K562 (cell line): ENCODE measurements around the gene GALNT7. TPM values are rescaled to one million over a fixed set of nuclear protein-coding genes. Genes with fewer than 3 reads are reported as not detected.
A peak's percentile ranks its signal among the peaks of the same experiment; 100 is the strongest.

ENCODE experiments used
- GATAD2B ChIP-seq: fragments of 450-650 bp; IDR thresholded peaks from 2 replicates; pipeline ENCODE4 v1.6.1; 2017; ENCODE audit warnings: mild to moderate bottlenecking, borderline replicate concordance
- KAT7 ChIP-seq: sonication (generic); formaldehyde crosslinking; IDR thresholded peaks from 2 replicates; pipeline ENCODE4 v1.8.0; 2022; ENCODE audit warnings: missing genetic modification reagents, mild to moderate bottlenecking, borderline replicate concordance
- LEF1 ChIP-seq: fragments of 450-650 bp; IDR thresholded peaks from 2 replicates; pipeline ENCODE4 v1.6.1; 2016; ENCODE audit warnings: mild to moderate bottlenecking
- NFE2L1 ChIP-seq: fragments of 450-650 bp; IDR thresholded peaks from 2 replicates; pipeline ENCODE4 v1.6.1; 2016; ENCODE audit warnings: missing genetic modification characterization, low read depth, mild to moderate bottlenecking, missing compliant biosample characterization, moderate library complexity, borderline replicate concordance
- STAT5A ChIP-seq: IDR thresholded peaks from 2 replicates; pipeline ENCODE4 v1.6.1; 2012; ENCODE audit warnings: low read length, inconsistent platforms, borderline replicate concordance
- ZNF347 ChIP-seq: fragments of 450-650 bp; formaldehyde crosslinking; IDR thresholded peaks from 2 replicates; pipeline ENCODE4 v1.4.0; 2020; ENCODE audit warnings: low read depth, mild to moderate bottlenecking, moderate library complexity
- polyA plus RNA-seq, 8 experiments: library from polyadenylated mRNA; depleted of rRNA in 4 of 8; stranded (reverse) in 5 of 8; unstranded in 3 of 8; fragments of >200 nt; fragmentation: Nextera tagmentation in 2 of 8; fragmentation: Illumina TruSeq in 1 of 8; extraction: Ambion mirVana in 2 of 8; extraction: Trizol in 1 of 8; gene quantifications; 2 replicates each; pipeline versions ENCODE4 v1.2.1 to v1.2.3, GENCODE V29; 2011 to 2014; ENCODE audit warnings: inconsistent platforms in 1 of 8, missing spikeins in 1 of 8
- total RNA-seq, 7 experiments: library from RNA; depleted of rRNA in 6 of 7; stranded (reverse); fragments of >200 nt in 6 of 7; fragmentation: Illumina TruSeq in 2 of 7; extraction: Trizol in 2 of 7; gene quantifications; 2 replicates each; pipeline versions ENCODE4 v1.2.1 to v1.2.3, GENCODE V29; 2011 to 2021; ENCODE audit warnings: low replicate concordance in 1 of 7
- TF ChIP-seq, protein P1 (sequence below): fragments of 450-650 bp; IDR thresholded peaks from 2 replicates; pipeline ENCODE4 v1.6.1; 2016; ENCODE audit warnings: mild to moderate bottlenecking, moderate library complexity
- TF ChIP-seq, protein P2 (sequence below), 2 experiments: fragments of 450-650 bp; IDR thresholded peaks; 2 replicates each; pipeline ENCODE4 v1.6.1; 2018; ENCODE audit warnings: mild to moderate bottlenecking in 2 of 2, low read depth in 1 of 2; ENCODE audit not compliant: partially characterized antibody in 2 of 2
- TF ChIP-seq, protein P3 (sequence below): fragments of 250-450 bp; sonication (Bioruptor Pico); IDR thresholded peaks from 2 replicates; pipeline ENCODE4 v1.8.0; 2021; ENCODE audit warnings: mild to moderate bottlenecking, moderate library complexity

Gene GALNT7
- total and polyA plus RNA-seq, 9 of the 15 experiments (the other 6 are each of a cell fraction or from before 2014, with no cell fraction given), result 16.7 to 38.7 (median 31.1) TPM

DNA sequence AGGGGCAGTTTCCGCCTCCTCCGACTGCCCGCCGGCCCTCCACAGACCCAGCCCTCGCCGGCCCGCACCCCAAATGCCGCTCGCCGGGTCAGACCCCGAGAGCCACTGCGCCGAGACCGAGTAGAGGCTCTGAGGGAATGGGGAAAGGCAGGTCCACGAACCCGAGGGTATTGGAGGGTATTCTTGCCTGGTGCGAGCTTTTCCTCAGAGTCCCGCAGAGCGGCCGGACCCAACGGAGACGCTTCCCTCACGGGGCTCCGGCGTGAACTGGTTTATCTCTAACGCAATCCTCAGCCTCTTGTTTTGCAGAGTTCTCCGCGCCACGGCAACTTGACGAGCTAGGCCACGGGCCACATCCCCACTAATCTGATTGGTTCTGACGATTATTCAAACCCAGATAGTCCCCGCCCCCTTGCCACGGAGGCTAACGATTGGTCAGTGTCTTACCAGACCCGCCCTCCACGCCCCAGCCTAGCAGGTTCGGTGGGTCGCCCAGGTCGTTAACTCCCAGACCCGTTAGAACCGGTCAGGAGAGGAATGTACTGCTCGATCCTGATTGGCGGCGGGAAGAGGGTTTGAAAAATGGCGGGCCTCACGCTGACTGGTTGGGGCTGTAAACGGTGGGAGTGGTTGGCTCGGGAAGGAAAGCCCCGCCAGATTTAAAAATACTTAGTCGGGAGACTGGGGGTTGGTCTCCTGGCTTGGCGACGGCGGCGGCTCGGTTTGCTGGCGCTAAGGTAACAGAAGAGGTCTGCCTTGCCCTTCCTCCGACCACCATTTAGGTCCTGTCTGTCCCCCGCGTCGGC, 165.7 kb downstream of the GALNT7 start, which contains the start of gene HMGB2 (continued):
- TF ChIP-seq, protein P1, sequence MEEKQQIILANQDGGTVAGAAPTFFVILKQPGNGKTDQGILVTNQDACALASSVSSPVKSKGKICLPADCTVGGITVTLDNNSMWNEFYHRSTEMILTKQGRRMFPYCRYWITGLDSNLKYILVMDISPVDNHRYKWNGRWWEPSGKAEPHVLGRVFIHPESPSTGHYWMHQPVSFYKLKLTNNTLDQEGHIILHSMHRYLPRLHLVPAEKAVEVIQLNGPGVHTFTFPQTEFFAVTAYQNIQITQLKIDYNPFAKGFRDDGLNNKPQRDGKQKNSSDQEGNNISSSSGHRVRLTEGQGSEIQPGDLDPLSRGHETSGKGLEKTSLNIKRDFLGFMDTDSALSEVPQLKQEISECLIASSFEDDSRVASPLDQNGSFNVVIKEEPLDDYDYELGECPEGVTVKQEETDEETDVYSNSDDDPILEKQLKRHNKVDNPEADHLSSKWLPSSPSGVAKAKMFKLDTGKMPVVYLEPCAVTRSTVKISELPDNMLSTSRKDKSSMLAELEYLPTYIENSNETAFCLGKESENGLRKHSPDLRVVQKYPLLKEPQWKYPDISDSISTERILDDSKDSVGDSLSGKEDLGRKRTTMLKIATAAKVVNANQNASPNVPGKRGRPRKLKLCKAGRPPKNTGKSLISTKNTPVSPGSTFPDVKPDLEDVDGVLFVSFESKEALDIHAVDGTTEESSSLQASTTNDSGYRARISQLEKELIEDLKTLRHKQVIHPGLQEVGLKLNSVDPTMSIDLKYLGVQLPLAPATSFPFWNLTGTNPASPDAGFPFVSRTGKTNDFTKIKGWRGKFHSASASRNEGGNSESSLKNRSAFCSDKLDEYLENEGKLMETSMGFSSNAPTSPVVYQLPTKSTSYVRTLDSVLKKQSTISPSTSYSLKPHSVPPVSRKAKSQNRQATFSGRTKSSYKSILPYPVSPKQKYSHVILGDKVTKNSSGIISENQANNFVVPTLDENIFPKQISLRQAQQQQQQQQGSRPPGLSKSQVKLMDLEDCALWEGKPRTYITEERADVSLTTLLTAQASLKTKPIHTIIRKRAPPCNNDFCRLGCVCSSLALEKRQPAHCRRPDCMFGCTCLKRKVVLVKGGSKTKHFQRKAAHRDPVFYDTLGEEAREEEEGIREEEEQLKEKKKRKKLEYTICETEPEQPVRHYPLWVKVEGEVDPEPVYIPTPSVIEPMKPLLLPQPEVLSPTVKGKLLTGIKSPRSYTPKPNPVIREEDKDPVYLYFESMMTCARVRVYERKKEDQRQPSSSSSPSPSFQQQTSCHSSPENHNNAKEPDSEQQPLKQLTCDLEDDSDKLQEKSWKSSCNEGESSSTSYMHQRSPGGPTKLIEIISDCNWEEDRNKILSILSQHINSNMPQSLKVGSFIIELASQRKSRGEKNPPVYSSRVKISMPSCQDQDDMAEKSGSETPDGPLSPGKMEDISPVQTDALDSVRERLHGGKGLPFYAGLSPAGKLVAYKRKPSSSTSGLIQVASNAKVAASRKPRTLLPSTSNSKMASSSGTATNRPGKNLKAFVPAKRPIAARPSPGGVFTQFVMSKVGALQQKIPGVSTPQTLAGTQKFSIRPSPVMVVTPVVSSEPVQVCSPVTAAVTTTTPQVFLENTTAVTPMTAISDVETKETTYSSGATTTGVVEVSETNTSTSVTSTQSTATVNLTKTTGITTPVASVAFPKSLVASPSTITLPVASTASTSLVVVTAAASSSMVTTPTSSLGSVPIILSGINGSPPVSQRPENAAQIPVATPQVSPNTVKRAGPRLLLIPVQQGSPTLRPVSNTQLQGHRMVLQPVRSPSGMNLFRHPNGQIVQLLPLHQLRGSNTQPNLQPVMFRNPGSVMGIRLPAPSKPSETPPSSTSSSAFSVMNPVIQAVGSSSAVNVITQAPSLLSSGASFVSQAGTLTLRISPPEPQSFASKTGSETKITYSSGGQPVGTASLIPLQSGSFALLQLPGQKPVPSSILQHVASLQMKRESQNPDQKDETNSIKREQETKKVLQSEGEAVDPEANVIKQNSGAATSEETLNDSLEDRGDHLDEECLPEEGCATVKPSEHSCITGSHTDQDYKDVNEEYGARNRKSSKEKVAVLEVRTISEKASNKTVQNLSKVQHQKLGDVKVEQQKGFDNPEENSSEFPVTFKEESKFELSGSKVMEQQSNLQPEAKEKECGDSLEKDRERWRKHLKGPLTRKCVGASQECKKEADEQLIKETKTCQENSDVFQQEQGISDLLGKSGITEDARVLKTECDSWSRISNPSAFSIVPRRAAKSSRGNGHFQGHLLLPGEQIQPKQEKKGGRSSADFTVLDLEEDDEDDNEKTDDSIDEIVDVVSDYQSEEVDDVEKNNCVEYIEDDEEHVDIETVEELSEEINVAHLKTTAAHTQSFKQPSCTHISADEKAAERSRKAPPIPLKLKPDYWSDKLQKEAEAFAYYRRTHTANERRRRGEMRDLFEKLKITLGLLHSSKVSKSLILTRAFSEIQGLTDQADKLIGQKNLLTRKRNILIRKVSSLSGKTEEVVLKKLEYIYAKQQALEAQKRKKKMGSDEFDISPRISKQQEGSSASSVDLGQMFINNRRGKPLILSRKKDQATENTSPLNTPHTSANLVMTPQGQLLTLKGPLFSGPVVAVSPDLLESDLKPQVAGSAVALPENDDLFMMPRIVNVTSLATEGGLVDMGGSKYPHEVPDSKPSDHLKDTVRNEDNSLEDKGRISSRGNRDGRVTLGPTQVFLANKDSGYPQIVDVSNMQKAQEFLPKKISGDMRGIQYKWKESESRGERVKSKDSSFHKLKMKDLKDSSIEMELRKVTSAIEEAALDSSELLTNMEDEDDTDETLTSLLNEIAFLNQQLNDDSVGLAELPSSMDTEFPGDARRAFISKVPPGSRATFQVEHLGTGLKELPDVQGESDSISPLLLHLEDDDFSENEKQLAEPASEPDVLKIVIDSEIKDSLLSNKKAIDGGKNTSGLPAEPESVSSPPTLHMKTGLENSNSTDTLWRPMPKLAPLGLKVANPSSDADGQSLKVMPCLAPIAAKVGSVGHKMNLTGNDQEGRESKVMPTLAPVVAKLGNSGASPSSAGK, result no peak; the same call in 1 of the 2 replicates
- TF ChIP-seq LEF1 (peak; percentile 71), ZNF347 (CRISPR knock-in tag) (no peak), STAT5A (peak; percentile 12; the same call in 1 of the 2 replicates), NFE2L1 (tag) (no peak), GATAD2B (peak; percentile 97), KAT7 (CRISPR knock-in tag) (no peak)
- TF ChIP-seq, protein P2, sequence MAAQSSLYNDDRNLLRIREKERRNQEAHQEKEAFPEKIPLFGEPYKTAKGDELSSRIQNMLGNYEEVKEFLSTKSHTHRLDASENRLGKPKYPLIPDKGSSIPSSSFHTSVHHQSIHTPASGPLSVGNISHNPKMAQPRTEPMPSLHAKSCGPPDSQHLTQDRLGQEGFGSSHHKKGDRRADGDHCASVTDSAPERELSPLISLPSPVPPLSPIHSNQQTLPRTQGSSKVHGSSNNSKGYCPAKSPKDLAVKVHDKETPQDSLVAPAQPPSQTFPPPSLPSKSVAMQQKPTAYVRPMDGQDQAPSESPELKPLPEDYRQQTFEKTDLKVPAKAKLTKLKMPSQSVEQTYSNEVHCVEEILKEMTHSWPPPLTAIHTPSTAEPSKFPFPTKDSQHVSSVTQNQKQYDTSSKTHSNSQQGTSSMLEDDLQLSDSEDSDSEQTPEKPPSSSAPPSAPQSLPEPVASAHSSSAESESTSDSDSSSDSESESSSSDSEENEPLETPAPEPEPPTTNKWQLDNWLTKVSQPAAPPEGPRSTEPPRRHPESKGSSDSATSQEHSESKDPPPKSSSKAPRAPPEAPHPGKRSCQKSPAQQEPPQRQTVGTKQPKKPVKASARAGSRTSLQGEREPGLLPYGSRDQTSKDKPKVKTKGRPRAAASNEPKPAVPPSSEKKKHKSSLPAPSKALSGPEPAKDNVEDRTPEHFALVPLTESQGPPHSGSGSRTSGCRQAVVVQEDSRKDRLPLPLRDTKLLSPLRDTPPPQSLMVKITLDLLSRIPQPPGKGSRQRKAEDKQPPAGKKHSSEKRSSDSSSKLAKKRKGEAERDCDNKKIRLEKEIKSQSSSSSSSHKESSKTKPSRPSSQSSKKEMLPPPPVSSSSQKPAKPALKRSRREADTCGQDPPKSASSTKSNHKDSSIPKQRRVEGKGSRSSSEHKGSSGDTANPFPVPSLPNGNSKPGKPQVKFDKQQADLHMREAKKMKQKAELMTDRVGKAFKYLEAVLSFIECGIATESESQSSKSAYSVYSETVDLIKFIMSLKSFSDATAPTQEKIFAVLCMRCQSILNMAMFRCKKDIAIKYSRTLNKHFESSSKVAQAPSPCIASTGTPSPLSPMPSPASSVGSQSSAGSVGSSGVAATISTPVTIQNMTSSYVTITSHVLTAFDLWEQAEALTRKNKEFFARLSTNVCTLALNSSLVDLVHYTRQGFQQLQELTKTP (IDR thresholded peaks at IDR 0.05; ENCODE audit: low read depth in 1 of 2, partially characterized antibody in 2 of 2), result peak; percentile 56 to 83
- TF ChIP-seq, protein P3, sequence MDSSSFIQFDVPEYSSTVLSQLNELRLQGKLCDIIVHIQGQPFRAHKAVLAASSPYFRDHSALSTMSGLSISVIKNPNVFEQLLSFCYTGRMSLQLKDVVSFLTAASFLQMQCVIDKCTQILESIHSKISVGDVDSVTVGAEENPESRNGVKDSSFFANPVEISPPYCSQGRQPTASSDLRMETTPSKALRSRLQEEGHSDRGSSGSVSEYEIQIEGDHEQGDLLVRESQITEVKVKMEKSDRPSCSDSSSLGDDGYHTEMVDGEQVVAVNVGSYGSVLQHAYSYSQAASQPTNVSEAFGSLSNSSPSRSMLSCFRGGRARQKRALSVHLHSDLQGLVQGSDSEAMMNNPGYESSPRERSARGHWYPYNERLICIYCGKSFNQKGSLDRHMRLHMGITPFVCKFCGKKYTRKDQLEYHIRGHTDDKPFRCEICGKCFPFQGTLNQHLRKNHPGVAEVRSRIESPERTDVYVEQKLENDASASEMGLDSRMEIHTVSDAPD, result no peak
